Pulmonary artery endothelial cell (primary cell): ENCODE measurements around the gene RBMS3. TPM values are rescaled to one million over a fixed set of nuclear protein-coding genes. Genes with fewer than 3 reads are reported as not detected.

ENCODE experiments used
- DNase-seq: peaks from one replicate; pipeline ENCODE4 v3.0.0-alpha.2; 2011; ENCODE audit warnings: low read depth, low spot score
- total RNA-seq: library from RNA; depleted of rRNA; stranded (reverse); fragments of >200 nt; gene quantifications from 2 replicates; pipeline ENCODE4 v1.2.3, GENCODE V29; 2014

The RBMS3 gene
- total RNA-seq, 1 donor from 2014 or later, result 56.3 TPM

DNA sequence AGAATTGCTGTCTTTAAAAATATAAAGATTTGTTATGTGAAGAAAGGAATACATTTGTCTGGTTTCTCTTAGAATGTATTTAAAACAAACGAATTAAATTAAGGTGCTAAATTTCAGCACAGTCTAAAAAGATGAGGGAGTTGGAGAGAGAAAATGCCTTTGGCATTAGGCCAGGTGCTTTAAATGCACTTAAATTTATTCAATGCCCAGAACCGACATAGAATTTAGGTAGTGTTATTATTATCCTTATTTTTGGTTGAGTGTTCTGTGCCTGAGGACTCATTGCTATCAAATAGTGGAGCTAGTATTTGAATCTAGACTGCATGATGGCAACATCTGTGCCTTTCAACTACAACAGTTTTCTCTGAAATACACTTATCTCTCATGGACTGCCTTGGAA is 287.5 kb downstream of the RBMS3 start:
- no peak for DNase-seq

DNA sequence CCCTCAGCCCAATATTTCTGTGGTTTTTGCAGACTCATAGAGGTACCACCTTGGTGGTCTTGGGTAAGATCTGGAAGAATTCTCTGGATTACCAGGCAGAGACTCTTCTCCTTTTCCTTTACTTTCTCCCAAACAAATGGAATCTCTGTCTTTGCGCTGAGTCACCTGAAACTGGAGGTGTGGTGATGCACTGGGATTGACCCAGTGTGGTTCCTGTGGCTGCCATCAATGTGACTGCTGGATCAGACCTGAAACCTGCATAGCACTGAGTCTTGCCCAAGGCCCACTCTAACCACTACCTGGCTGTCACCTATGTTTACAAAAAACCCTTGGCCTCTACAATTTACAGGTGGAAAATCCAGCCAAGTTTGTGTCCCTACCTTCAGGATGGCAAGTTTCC is 295.3 kb downstream of the RBMS3 start:
- no peak for DNase-seq

DNA sequence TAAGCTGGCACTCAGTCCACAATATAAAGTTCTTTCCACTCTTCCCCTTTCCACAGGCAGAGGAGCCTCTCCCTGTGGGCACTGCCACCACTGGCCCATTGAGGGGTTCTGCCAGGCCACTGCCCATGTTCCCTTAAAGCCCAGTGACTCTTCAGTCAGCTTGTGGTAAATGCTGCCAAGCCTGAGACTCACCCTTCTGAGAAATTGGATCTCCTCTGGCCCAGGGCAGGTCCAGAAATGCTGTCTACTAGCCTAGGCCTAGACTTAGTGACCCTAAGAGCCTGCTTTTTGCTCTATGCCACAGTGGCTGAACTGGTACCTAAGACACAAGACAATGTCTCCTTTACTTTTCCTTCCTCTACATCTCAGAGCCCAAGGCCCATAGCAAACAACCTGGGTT is 295.8 kb downstream of the RBMS3 start:
- DNase-seq, result no peak

DNA sequence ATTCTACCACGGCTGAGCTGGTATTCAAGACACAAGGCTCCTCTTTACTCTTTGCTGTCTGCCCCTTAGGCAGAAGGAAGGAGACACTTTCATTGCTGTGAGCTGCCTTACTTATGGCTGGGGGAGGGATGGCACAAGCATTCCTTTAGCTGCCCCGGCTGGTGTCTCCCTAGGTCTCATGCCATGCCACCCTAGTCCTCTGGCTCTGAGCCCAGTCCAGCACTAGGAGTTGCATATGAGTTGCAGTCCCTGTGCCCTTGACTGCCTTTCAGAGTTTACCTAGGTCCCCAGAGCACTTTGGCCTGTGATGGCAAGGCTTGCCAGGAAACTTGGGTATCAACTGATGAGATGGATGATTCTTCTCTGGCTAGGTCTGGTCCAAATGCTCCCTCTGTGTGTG is 296.4 kb downstream of the RBMS3 start:
- no peak for DNase-seq

DNA sequence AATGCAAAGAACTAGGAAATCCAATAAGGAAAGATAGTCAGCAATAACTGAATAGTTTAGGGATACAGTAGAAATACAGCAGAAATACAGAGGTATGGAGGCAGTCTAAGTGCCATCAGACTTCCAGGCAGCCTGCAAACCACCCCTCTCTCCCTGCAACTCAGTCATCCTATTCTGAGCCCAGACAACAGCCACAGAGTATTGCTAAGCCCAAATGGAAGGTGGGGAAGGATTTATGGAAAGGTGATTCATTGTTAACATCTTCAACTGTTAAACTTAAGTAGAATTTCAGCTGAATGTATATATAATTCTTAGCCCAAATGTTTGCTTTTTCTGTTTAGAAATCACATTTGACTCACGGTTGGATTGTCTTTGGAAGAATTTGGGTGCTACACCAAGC is 300.4 kb downstream of the RBMS3 start:
- DNase-seq, result no peak

DNA sequence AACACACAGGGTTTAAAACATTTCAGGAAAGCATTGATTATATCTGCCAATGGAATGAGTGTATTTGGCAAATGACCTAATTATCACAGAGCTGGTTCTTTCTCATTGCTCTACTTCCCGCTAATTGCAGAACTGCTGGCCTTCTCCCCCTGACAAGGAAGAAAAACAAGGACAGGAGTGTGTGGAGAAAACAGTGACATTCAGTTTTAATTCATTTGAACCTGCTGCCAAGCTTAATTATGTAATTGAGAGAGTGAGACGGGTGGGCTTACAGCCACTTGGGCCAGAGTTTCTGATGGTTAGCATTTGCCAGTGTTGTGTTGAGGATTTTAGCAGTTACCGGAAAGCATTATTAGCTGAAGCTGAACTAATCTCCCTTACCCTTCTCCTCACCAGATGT is 301.4 kb downstream of the RBMS3 start:
- DNase-seq, result no peak

DNA sequence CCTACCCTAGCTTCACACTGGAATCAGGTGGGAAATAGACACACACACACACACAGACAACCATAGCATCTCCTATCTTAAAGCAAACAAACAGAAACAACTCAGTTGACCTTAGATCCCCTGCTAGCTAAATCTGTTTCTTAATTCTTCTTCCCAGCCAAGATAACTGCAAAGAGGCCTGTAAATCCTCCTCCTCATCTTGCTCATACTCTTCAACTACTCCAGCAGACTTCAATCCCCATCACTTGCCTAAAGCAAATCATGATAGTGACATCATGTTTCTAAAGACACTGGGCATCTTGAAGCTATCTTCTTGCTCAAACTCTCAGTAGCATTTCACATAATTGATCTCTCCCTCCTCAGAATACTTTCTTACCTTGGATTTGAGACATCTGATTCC is 303.0 kb downstream of the RBMS3 start:
- DNase-seq, result no peak

DNA sequence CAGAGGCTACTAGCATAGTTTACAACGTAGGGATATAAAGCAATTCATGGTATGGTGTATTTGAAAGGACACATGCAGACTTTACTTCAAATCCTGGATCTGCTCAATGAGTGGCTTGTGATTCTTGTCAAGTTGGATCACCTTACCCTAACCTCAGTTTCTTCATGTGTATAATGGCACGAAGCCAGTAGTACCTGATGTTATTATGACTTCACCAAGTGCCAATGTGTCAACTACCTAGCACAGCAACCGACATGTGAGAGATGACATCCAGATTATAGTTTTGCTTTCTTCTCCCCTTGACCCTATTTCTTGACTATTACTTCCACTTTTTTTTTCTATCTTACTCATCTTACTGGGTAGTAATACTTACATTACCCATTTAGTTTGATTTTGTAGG is 304.5 kb downstream of the RBMS3 start:
- no peak for DNase-seq

DNA sequence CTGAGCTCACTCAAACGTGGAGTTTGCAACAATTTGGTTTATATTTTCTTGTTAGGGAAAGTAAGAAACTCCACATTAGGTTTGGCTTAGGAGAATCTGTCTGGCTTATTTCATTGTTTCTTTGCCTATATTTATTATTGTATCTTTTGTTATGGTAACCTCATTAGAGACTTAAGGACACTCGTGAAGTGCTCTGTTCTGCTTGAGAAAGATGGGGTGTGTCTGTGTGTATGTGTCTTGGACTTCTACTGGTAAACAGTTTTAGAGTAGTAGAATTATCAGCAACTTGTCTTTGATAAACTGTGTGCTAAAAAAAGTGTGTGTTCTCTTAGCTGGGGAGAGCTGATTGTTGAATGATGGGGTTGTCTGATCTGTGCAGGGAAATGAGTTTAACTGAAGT is 306.5 kb downstream of the RBMS3 start:
- no peak for DNase-seq

DNA sequence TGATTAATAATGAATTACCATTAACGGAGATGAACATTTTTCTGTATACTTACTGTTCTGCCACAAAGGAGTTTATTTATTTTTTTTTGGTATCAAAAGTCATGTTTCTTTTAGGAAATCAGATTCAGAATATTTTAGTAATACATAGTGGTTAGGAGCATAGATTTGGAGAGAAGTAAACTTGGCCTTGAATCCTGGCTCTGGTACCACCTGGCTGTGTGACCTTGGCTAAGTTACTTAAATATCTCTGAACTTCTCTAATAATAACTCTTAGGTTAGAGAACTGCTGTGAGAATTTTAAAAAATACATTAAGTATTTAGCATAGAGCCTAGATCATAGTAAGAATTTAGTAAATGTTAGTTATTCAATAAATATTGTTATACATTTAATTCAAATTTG is 309.1 kb downstream of the RBMS3 start:
- no peak for DNase-seq

DNA sequence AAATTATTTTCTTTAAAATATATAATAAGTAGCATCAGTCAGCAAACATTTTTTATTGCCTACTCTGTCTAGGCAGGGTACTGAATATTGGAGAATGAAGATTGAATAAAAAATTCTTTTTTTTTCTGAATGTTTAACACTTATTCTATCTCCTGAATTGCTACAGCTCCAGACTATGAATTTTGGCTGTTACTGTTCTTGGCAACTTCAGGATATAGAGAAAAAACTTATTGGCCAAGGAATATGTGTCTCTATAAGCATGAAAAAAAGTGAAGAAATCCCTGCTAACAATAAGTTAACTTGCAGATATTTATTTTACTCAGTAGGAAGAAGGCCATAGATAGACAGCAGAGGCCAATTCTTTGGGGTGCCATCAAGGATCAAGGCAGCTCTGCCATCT is 309.6 kb downstream of the RBMS3 start:
- no peak for DNase-seq

DNA sequence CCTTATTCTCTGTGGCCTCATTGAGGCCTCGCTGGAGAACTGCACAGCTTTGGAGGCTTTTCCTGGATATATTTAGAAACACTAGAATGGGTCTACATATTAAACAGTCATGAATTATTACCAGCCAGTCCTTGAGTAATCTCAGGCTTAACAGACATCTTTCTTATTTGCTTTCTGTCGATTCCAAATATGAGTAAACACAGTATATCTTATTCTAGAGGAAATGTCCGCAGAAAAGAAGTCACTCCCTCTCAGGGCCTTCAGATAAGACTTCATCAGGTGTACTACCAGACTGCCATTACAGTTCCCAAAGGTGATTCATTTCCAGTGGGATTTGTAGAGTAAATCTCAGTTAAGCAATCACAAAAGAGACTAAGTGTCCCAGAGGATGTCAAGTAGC is 310.7 kb downstream of the RBMS3 start:
- DNase-seq, result no peak

DNA sequence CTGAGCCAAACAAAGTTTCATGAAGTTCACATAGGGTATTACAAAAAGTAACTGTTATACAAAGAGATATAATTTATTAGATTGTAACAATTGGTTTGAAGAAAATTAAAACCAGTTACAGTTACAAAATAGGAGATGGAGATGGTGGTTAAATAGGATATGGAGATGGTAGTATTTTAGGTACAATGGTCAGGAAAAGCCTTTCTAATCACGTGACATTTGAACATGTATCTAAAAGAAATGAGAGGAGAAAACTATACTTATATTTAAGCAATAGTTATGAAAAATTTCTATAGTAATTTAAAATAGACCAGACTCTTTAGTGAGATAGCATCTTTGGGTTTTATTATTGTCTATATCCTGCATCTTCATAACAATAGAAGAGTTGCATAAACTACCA is 312.9 kb downstream of the RBMS3 start:
- DNase-seq, result no peak

DNA sequence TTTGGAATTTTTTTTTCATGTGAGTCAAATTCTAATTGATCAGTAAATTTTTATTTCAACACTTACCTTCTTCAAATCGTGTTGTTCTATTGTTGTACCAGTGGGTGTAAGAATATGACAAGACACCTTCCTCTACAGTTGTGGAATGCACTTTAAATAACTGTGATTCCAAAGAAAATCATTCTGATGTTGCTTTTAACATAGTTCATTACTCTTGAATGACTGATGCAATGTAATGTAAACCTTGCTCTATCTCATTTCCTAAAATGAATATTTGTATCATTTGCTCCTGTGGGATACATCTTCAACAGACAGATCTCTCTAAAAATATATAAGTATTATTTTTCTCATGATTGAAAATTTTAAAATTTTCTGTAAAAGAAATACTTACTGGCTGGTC is 313.4 kb downstream of the RBMS3 start:
- no peak for DNase-seq

DNA sequence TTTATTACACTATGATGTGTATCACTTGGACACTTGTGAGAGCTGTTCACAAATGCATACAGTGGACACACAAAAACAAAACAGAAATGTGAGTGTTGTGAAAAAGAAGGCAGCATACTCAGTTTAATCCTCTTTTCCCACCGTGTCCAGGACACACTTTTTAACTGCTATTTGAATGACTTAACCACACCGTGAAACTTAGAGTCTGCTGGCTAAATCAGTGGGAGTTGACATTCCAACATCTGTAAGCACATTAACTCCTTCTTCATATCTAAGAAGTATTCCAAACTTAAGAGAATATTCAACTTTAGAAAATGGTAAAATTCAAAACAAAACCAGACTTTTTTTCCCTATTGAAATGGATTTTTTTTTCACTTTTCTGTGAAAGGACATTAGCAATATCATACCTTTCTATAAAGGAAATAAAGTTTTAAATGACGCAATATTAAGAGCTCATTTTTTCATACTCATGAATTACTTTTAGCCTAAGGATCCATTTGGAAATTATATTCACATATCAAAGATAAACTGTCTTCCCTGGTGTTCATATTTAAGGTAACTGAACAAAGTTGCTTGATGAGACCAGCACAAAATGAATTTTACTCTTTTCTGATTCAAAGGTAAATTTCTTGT is 316.6 kb downstream of the RBMS3 start:
- DNase-seq, result no peak

DNA sequence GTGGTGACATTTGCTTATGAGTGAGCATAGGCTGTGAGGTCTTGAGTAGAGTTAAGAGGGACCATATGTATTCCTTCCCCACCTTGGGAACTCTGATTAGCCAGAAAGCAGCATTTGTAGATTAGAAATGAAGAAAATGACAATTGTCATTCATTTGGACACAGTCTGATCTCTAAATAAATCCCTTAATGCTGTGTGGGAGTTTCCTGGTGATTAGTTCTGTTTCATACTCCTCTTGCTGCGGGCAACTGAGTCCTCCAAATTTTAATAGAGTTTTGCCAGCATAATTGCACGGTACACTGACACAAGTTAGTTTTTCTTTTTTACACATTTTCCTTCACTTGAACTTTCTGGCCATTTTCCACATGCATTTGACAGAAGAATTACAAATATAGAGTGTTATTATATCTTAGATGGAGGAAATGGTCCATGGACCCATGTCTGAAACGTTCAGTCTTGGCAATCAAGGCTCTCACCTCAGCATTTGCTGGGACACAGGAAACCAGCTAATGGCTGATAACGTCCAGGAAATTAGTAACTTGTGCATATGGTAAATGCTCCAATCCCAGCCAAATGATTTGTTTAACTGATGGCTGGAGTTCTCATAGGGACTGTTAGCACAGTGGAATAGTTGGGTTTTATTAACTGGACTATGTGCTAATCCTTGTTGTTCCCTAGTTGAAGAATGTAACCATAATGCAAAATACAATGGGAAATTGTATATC is 321.2 kb downstream of the RBMS3 start:
- peak; percentile 88 for DNase-seq

DNA sequence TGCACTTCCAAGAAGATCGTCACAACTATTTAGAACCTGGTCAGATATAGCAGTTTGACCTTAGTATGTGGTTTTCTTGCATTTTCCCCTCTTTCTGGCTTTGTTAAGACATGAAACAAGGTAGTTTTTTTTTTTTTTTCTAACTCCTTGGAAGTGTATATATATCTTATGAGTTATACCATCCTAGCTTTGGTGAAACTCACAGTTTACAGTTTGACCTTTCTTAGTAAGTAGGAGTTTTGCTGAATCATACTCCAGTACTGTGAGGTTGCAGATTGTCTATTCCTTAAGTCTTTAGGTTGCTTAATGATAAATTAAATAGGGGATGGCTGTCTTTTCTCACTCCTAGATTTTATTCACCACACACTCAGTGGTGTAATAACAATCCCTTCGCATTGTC is 325.0 kb downstream of the RBMS3 start:
- no peak for DNase-seq

DNA sequence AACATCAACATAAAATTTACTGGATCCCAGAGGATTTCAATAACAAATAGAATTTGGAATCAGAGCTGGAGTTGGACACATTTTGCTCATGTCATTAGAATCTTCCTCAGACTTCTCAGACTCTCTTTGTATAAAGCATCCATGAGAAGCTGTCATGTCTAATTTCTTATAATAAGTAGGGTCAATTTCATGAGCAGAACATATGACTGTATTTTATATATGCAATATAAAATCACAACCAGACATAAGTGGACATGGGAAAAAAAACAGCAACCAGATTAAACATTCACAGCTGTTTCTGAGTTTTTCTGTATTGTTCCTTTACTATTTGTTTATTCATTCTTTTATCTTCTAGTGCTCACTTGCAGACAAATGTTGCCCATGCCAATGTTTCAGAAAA is 325.5 kb downstream of the RBMS3 start:
- no peak for DNase-seq

DNA sequence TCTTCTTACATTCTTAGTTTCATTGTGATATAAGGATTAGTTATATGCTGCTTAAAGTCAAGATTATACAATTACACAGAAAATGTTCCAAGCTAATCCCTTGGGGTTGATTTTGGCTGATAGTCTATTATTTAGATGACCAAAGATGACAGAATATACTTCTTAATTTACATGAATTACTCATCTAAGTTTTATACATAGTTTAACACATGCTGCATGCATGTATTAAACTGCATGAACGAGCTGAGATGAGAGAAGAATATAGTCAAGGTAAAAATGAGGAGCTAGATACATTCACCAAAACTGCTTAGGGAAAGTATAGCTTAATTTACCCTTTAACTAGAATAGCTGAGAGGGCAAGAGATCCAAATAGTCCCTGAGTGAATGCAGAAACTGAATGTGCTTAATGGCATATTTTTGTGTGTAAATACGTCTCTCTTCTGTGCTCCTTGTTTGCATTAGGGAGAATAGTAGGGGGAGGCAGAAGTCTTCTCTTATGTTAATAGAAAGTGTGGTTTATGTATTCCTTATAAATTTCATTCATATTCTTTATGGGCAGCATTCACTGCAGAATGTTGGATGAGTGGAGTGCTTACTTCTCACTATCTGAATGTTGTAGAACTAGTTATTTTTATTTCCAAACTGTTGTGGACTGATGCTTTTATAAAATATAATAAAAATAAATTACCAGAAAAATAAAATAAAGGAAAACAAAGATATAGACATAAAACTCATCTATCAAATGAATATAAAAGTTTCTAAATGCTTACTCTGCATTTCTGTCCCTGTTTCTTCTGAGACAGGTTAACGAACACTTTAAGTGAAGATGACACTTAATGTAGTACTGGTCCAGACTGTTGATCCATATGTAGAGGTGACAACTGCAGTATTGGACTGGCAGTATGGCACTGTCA is 327.8 kb downstream of the RBMS3 start:
- DNase-seq, result no peak

DNA sequence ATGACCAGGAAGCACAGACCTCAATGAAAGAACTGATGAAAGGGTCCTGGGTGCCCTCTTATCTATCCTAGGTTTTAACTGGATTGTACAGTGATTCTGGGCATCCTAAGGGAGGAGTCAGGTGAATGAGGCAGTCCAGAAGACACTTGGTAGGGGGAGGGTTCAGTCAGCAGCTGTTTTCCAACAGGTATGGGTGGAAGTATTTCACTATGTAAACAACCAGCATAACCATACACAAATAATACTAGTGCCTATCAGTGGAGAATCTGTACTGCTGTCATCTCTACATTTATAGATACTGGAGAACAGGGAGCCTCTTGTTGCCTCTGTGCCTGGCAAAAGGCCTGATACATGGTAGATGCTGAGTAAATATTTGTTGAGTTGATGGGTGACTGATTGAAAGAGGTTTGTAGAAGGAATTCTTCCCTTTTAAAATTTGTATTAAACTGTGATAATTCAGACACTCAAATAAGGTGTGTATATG is 328.5 kb downstream of the RBMS3 start:
- no peak for DNase-seq

DNA sequence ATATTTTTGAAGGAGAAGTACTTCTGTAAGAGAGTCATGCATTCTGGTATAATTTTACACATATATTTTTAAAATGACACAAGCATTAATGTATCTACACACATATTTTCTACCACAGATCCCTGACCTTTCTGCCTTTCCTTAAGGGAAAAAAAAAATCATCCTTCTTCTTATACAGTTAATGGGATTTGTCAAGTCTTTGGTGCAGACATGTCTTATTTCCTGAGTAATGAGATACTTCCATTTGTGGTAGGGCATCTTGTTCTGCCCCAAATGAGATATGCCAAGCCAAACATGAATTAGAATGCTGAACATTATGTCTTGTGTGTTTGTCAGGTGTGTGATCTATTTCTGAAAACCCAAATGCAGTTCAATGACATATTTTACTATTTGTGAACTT is 329.9 kb downstream of the RBMS3 start:
- no peak for DNase-seq

DNA sequence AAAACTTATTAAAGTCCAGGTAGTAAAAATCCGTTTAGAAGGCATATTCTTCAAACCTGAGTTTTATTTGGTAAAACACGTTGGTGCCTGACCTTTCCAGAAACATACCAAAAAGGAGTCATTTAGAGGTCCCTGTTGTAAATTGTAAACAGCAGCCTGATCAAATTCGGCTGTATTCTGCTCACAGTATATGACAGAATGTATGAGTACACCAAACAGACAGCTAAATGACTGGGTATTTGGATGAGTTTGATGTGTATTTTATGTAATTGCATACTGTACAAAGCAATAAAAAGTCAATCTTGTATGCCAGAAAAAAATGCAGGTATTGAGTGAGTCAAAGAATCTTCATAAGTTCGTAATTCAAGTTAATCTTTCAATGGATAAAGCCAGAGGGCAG is 330.4 kb downstream of the RBMS3 start:
- DNase-seq, result no peak
